Measurements from ENCODE around the gene TMEM14C.

The TMEM14C gene

DNA sequence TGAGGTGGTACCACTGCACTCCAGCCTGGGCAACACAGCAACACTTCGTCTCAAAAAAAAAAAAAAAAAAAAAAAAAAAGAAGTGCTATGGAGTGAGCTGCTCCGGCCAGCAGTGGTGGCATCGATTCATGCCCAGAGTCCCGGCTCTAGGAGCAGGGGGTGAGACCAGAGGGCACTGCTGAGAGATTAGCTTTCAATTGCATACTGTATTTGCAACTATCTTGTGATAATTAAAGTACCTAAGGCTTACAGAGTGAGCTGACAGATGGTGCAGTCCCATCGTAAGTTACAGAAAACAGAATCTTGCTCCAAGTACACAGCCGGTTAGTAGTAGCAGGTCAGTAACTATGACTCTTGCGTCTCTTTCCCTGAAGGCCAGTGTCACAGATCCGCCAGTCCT is 56.2 kb downstream of the TMEM14C start:
- TF ChIP-seq, protein P1, sequence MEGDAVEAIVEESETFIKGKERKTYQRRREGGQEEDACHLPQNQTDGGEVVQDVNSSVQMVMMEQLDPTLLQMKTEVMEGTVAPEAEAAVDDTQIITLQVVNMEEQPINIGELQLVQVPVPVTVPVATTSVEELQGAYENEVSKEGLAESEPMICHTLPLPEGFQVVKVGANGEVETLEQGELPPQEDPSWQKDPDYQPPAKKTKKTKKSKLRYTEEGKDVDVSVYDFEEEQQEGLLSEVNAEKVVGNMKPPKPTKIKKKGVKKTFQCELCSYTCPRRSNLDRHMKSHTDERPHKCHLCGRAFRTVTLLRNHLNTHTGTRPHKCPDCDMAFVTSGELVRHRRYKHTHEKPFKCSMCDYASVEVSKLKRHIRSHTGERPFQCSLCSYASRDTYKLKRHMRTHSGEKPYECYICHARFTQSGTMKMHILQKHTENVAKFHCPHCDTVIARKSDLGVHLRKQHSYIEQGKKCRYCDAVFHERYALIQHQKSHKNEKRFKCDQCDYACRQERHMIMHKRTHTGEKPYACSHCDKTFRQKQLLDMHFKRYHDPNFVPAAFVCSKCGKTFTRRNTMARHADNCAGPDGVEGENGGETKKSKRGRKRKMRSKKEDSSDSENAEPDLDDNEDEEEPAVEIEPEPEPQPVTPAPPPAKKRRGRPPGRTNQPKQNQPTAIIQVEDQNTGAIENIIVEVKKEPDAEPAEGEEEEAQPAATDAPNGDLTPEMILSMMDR (IDR thresholded peaks at IDR 0.05; ENCODE audit: insufficient read depth, low read length, poor library complexity, severe bottlenecking) = no peak
- no peaks in the 10 kb centered on the region for H3K36me3 ChIP-seq (ENCODE audit: control insufficient read depth, insufficient read depth, low read length)
- no peak for DNase-seq (ENCODE audit: extremely low read depth, insufficient read length)
- H3K27me3 ChIP-seq (replicated peaks; ENCODE audit: control insufficient read depth, insufficient read depth, low read length) = no peaks in the 10 kb centered on the region
- no peak overlapping the region for H3K4me3 ChIP-seq (replicated peaks; ENCODE audit: low read depth, low read length)
